B cell (primary cell): Measurements from ENCODE around the gene AGXT.

Experiments
- EZH2 ChIP-seq: IDR thresholded peaks from 2 replicates; pipeline ENCODE4 v1.6.1; 2012; ENCODE audit warnings: borderline replicate concordance, low read depth, mild to moderate bottlenecking, moderate library complexity, low read length; ENCODE audit not compliant: insufficient read depth, poor library complexity, severe bottlenecking
- TF ChIP-seq, protein P1 (sequence below): fragments of 200-600 bp; IDR thresholded peaks from one replicate; pipeline ENCODE4 v1.8.0; 2022; ENCODE audit warnings: antibody characterized with exemption, mild to moderate bottlenecking

DNA sequence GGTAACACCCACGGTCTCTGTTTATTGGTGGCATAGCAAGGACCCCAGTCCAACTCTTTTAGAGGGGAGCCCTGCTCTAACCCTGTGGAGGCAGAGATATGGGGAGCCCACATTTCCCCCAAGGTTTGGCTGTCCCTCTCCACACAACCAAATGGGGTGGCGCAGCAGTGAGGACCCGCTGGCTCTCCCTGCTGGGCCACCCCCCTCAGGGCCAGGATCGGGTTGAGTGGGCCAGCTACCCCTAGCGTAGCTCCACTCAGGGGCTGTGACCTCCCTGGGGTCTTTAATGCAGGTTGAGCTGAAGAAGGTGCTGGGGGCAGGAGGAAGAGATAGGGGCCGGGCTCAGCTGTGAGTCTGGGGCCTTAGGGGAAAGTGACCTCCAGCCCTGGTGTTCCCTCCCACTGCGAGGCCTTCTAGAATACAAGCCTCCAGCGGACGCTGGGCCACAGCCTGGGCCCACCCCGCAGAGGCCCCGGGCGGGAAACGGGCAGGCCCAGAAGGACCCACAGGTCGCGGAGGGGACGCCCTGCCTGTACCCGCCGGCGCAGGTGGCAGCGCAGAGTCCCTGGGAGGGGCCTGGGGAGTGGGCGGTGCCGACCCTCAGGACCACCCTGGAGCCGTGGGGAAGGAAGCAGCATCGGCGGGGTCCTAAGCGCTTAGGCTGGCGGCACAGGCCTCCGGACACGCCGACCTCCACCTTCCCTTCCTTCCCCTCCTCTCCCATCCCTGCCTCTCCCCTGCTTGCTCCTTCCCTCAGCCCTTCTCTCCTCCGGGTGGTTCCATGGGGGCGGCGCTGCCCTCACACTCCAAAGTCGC, 47.1 kb downstream of the AGXT start:
- TF ChIP-seq, protein P1, sequence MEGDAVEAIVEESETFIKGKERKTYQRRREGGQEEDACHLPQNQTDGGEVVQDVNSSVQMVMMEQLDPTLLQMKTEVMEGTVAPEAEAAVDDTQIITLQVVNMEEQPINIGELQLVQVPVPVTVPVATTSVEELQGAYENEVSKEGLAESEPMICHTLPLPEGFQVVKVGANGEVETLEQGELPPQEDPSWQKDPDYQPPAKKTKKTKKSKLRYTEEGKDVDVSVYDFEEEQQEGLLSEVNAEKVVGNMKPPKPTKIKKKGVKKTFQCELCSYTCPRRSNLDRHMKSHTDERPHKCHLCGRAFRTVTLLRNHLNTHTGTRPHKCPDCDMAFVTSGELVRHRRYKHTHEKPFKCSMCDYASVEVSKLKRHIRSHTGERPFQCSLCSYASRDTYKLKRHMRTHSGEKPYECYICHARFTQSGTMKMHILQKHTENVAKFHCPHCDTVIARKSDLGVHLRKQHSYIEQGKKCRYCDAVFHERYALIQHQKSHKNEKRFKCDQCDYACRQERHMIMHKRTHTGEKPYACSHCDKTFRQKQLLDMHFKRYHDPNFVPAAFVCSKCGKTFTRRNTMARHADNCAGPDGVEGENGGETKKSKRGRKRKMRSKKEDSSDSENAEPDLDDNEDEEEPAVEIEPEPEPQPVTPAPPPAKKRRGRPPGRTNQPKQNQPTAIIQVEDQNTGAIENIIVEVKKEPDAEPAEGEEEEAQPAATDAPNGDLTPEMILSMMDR, result no peak
- TF ChIP-seq EZH2, result no peak
